Right atrium auricular region (tissue), 2 donors: Measurements from ENCODE around the gene TMIE. TPM values are rescaled to one million over a fixed set of nuclear protein-coding genes. Genes with fewer than 3 reads are reported as not detected.
"Not testable (repeated sequence)": the region's sequence is repeated elsewhere in the genome, so short reads cannot be mapped to it uniquely, and the experiment has no call there.

Source experiments
- DNase-seq: peaks from one replicate; pipeline ENCODE4 v3.0.0-alpha.2; 2019; ENCODE audit warnings: low spot score
- H3K27ac ChIP-seq, 2 donors: fragments of 200-600 bp; sonication (generic); 1 replicate in 1 of 2; 2 replicates in 1 of 2; pipeline ENCODE4 v1.5.1; 2016 to 2019
- H3K27me3 ChIP-seq, 2 donors: fragments of 200-600 bp; sonication (generic); one replicate each; pipeline versions ENCODE4 v1.5.1 to v1.6.0; 2017 to 2019
- H3K36me3 ChIP-seq: fragments of 200-600 bp; sonication (generic); one replicate; pipeline ENCODE4 v1.5.1; 2016
- H3K4me1 ChIP-seq, 2 donors: fragments of 200-600 bp; sonication (generic); one replicate each; pipeline versions ENCODE4 v1.5.1 to v1.6.0; 2017 to 2019
- H3K4me3 ChIP-seq, 2 donors: fragments of 200-600 bp; sonication (generic); 1 replicate in 1 of 2; 2 replicates in 1 of 2; pipeline ENCODE4 v1.5.1; 2017 to 2019; ENCODE audit warnings: mild to moderate bottlenecking in 1 of 2, moderate library complexity in 1 of 2
- H3K9me3 ChIP-seq, 2 donors: fragments of 200-600 bp; sonication (generic); one replicate each; pipeline ENCODE4 v1.5.1; 2019
- CTCF ChIP-seq, 2 donors: fragments of 200-600 bp; sonication (generic); IDR thresholded peaks; one replicate each; pipeline ENCODE4 v1.5.1; 2019; ENCODE audit warnings: antibody characterized with exemption in 2 of 2
- total RNA-seq, 2 donors: library from RNA; depleted of rRNA; stranded (reverse); fragments of >200 nt; gene quantifications; one replicate each; pipeline ENCODE4 v1.1.0, GENCODE V29; 2016

TMIE gene
- total RNA-seq, 2 donors from 2014 or later, result not detected

GRCh38 chr3:46733026-46733800 is 32.0 kb downstream of the TMIE start:
- Histone ChIP-seq H3K27ac (no peak overlapping the region), H3K27me3 (no peaks in the 10 kb centered on the region), H3K4me3 (no peak overlapping the region), H3K4me1 (no peaks in the 10 kb centered on the region), H3K36me3 (no peaks in the 10 kb centered on the region), H3K9me3 (no peaks in the 10 kb centered on the region)
- no peak for TF ChIP-seq CTCF (IDR thresholded peaks at IDR 0.05)
- DNase-seq, result peak; percentile 18

DNA sequence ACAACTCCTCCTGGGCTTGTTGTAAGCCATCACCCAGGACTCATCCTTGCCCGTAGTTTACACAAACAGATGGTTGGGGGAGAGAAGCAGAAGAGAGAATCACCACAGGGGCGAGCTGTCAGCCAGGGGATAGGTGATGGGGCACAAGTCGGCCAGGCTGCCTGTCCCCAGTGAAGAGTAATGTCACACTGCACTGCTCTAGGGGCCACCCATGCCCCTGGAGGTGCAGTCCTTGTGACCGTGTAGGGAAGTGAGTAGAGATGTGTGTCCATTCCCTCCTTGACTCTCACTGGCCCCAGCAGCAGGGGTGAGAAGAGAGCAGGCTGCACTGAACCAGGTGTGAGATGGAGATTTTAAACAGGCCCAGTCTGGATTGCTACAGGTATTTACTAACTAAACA is 33.6 kb downstream of the TMIE start:
- H3K27me3 ChIP-seq, result no peaks in the 10 kb centered on the region
- H3K9me3 ChIP-seq, result no peaks in the 10 kb centered on the region
- H3K4me1 ChIP-seq, result no peaks in the 10 kb centered on the region
- no peaks in the 10 kb centered on the region for H3K36me3 ChIP-seq
- no peak overlapping the region for H3K4me3 ChIP-seq
- TF ChIP-seq CTCF (IDR thresholded peaks at IDR 0.05), result no peak
- DNase-seq, result peak; percentile 28
- H3K27ac ChIP-seq, result no peak overlapping the region

GRCh38 chr3:46736006-46736872 is 35.0 kb downstream of the TMIE start:
- H3K27ac ChIP-seq, result no peak overlapping the region
- no peak for DNase-seq
- no peak for TF ChIP-seq CTCF (IDR thresholded peaks at IDR 0.05)
- H3K4me3 ChIP-seq, result no peak overlapping the region
- H3K9me3 ChIP-seq, result no peaks in the 10 kb centered on the region
- H3K4me1 ChIP-seq, result no peaks in the 10 kb centered on the region
- no peaks in the 10 kb centered on the region for H3K36me3 ChIP-seq
- H3K27me3 ChIP-seq, result no peaks in the 10 kb centered on the region

- TF ChIP-seq CTCF (IDR thresholded peaks at IDR 0.05), result no peak
- H3K36me3 ChIP-seq, result no peaks in the 10 kb centered on the region
- no peaks in the 10 kb centered on the region for H3K9me3 ChIP-seq
- H3K27me3 ChIP-seq, result no peaks in the 10 kb centered on the region
- no peak overlapping the region for H3K27ac ChIP-seq
- no peak overlapping the region for H3K4me3 ChIP-seq
- no peak for DNase-seq
- no peaks in the 10 kb centered on the region for H3K4me1 ChIP-seq
Observed at GRCh38 chr3:46737329-46737731, 36.1 kb downstream of the TMIE start.

DNA sequence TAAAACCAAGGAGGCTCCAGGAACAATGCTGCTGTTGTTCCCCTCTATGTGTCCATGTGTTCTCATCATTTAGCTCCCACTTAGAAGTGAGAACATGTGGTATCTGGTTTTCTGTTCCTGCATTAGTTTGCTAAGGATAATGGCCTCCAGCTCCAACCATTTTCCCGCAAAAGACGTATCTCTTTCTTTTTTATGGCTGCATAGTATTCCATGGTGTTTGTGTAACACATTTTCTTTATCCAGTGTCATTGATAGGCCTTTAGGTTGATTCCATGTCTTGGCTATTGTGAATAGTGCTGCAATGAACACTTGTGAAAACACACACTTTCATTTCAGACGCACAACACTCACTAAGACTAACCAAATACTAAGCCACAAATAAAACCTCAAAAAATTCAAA is 38.4 kb downstream of the TMIE start:
- not testable (repeated sequence) for H3K36me3 ChIP-seq, H3K27ac ChIP-seq, H3K4me1 ChIP-seq, H3K4me3 ChIP-seq, H3K27me3 ChIP-seq, DNase-seq, H3K9me3 ChIP-seq

DNA sequence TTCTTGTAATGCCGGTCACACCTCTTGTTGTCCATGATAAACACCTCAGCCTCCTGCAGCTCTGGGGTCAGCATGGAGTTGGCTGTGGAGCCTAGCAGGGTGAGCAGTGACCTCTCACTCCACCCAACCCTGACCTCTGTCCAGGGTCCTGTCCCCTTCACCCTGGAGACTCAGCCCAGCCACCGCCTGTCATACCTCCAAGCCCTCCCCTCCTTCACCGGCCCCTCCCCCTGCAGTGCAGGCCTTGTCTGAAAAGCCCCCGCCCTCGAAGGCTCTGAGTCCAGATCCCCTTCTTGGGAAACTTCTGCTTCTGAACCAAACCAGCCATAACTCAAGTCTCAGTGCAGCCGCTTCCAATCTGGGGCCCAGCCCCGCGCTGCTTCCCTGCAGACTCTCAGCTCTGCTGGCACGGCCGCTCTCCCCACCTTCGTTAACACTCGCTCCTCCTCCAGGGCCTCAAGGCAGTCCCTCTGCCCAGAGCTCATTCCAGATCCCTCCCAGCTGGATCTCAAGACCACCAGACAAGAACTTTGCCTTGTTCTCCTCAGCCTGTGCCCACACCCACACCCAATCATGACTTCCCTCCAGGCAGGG is 41.9 kb downstream of the TMIE start:
- H3K9me3 ChIP-seq, result no peaks in the 10 kb centered on the region
- H3K4me3 ChIP-seq, result no peak overlapping the region
- DNase-seq, result no peak
- TF ChIP-seq CTCF (IDR thresholded peaks at IDR 0.05), result no peak
- no peaks in the 10 kb centered on the region for H3K4me1 ChIP-seq
- no peak overlapping the region for H3K27ac ChIP-seq
- H3K27me3 ChIP-seq, result no peaks in the 10 kb centered on the region
- H3K36me3 ChIP-seq, result no peaks in the 10 kb centered on the region
